Stomach (tissue), 4 donors: ENCODE measurements around the gene CUL4A.

Experiments used
- EP300 ChIP-seq: sonication (generic); formaldehyde crosslinking; IDR thresholded peaks from one replicate; pipeline ENCODE4 v1.6.1; 2017; ENCODE audit warnings: antibody characterized with exemption
- POLR2A ChIP-seq, 4 donors: fragments of 450-650 bp; IDR thresholded peaks; one replicate each; pipeline ENCODE4 v1.6.1; 2016; ENCODE audit warnings: antibody characterized with exemption in 4 of 4, control low read depth in 2 of 4, mild to moderate bottlenecking in 1 of 4, moderate library complexity in 1 of 4
- TF ChIP-seq, protein P1 (sequence below), 7 experiments: fragments of 450-650 bp in 4 of 7; fragments of 200-600 bp in 3 of 7; sonication (generic) in 3 of 7; IDR thresholded peaks; one replicate each; pipeline ENCODE4 v1.5.1; 2016 to 2019; ENCODE audit warnings: antibody characterized with exemption in 7 of 7, control low read depth in 2 of 7, mild to moderate bottlenecking in 1 of 7

DNA sequence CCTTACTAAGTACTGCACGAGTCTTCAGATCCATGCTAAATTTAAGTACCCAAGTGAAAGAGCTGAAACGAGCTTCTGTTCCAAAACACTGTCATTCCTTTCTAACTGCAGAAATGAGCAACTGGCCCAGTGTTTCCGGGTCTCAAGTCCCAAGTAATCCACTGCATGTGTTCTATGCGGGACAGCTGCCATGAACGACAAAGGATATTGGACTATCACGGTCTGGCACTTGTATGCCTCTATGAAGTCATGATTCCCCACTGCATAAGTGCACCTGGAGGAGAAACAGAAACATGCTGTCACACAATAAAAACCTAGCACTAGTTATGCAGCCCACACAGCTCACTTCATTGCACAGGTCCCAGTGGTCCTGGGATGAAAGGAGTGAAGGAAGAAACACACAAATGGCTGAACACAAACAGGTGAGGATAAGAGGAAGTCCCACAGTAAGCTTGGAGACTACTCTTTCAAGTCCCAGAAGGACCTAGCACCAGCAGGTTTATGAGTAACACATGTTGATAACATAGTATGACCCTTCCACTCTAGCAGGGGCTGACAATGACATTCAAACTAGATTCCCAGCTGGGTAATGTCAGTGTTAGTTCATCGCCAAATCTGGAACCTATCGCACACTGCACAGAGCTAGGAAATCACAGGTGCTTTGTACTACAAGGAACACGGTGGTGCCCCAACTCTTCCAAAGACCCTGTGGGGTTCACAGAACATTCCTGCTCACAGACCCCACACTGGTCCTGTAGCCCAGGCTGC lies 12.3 kb upstream of the CUL4A start:
- TF ChIP-seq, protein P1, sequence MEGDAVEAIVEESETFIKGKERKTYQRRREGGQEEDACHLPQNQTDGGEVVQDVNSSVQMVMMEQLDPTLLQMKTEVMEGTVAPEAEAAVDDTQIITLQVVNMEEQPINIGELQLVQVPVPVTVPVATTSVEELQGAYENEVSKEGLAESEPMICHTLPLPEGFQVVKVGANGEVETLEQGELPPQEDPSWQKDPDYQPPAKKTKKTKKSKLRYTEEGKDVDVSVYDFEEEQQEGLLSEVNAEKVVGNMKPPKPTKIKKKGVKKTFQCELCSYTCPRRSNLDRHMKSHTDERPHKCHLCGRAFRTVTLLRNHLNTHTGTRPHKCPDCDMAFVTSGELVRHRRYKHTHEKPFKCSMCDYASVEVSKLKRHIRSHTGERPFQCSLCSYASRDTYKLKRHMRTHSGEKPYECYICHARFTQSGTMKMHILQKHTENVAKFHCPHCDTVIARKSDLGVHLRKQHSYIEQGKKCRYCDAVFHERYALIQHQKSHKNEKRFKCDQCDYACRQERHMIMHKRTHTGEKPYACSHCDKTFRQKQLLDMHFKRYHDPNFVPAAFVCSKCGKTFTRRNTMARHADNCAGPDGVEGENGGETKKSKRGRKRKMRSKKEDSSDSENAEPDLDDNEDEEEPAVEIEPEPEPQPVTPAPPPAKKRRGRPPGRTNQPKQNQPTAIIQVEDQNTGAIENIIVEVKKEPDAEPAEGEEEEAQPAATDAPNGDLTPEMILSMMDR (IDR thresholded peaks at IDR 0.05): no peak
- TF ChIP-seq EP300 (no peak), POLR2A (IDR thresholded peaks at IDR 0.05) (no peak)
